H1 (cell line): ENCODE measurements around the gene ETV5.
"Not testable (repeated sequence)": the region's sequence is repeated elsewhere in the genome, so short reads cannot be mapped to it uniquely, and the experiment has no call there.

ENCODE experiments used
- EP300 ChIP-seq, 2 experiments: IDR thresholded peaks; 1 replicate in 1 of 2; 2 replicates in 1 of 2; pipeline ENCODE4 v1.6.1; 2011 to 2012; ENCODE audit warnings: low read depth in 2 of 2, low read length in 2 of 2, mild to moderate bottlenecking in 2 of 2, borderline replicate concordance in 1 of 2, inconsistent platforms in 1 of 2, moderate library complexity in 1 of 2
- GTF2F1 ChIP-seq: IDR thresholded peaks from 2 replicates; pipeline ENCODE4 v1.6.1; 2012; ENCODE audit warnings: low read depth, low read length, improper control_type of control experiment, borderline replicate concordance
- KDM5A ChIP-seq: fragments of 200-600 bp; IDR thresholded peaks from 2 replicates; pipeline ENCODE4 v1.7.1; 2012; ENCODE audit warnings: mild to moderate bottlenecking, low read length, inconsistent platforms, mixed read lengths
- POLR2A ChIP-seq, 2 experiments: IDR thresholded peaks; 1 replicate in 1 of 2; 2 replicates in 1 of 2; pipeline ENCODE4 v1.6.1; 2011; ENCODE audit warnings: low read depth in 2 of 2, low read length in 2 of 2, mild to moderate bottlenecking in 2 of 2; ENCODE audit errors: control extremely low read depth in 1 of 2
- SRF ChIP-seq: IDR thresholded peaks from 2 replicates; pipeline ENCODE4 v1.6.1; 2011; ENCODE audit warnings: mild to moderate bottlenecking, low read depth, low read length, moderate library complexity
- TF ChIP-seq, protein P1 (sequence below), 3 experiments: IDR thresholded peaks; 1 replicate in 2 of 3; 2 replicates in 1 of 3; pipeline versions ENCODE4 v1.5.1 to v1.6.1; 2011; ENCODE audit warnings: low read length in 3 of 3, mild to moderate bottlenecking in 3 of 3, inconsistent platforms in 2 of 3, low read depth in 1 of 3, moderate library complexity in 1 of 3; ENCODE audit not compliant: insufficient read depth in 1 of 3; ENCODE audit errors: control extremely low read depth in 1 of 3
- TF ChIP-seq, protein P2 (sequence below): IDR thresholded peaks from 2 replicates; pipeline ENCODE4 v1.6.1; 2012; ENCODE audit warnings: inconsistent platforms

GRCh38 chr3:186021250-186021649 lies 87.6 kb downstream of the ETV5 start:
- TF ChIP-seq, protein P1, sequence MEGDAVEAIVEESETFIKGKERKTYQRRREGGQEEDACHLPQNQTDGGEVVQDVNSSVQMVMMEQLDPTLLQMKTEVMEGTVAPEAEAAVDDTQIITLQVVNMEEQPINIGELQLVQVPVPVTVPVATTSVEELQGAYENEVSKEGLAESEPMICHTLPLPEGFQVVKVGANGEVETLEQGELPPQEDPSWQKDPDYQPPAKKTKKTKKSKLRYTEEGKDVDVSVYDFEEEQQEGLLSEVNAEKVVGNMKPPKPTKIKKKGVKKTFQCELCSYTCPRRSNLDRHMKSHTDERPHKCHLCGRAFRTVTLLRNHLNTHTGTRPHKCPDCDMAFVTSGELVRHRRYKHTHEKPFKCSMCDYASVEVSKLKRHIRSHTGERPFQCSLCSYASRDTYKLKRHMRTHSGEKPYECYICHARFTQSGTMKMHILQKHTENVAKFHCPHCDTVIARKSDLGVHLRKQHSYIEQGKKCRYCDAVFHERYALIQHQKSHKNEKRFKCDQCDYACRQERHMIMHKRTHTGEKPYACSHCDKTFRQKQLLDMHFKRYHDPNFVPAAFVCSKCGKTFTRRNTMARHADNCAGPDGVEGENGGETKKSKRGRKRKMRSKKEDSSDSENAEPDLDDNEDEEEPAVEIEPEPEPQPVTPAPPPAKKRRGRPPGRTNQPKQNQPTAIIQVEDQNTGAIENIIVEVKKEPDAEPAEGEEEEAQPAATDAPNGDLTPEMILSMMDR (IDR thresholded peaks at IDR 0.05; ENCODE audit: control extremely low read depth in 1 of 3, insufficient read depth in 1 of 3, low read depth in 1 of 3, low read length in 3 of 3): not testable (repeated sequence)
- TF ChIP-seq EP300 (IDR thresholded peaks at IDR 0.05; ENCODE audit: borderline replicate concordance in 1 of 2, low read depth in 2 of 2, low read length in 2 of 2); POLR2A (IDR thresholded peaks at IDR 0.05; ENCODE audit: control extremely low read depth in 1 of 2, low read depth in 2 of 2, low read length in 2 of 2); GTF2F1; SRF; KDM5A: not testable (repeated sequence)
- TF ChIP-seq, protein P2, sequence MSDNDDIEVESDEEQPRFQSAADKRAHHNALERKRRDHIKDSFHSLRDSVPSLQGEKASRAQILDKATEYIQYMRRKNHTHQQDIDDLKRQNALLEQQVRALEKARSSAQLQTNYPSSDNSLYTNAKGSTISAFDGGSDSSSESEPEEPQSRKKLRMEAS: not testable (repeated sequence)
